GM12874 (cell line): ENCODE results near the gene KCNMB3.

ENCODE experiments used
- CTCF ChIP-seq: IDR thresholded peaks from 2 replicates; pipeline ENCODE4 v1.5.1; 2011; ENCODE audit warnings: low read depth, mild to moderate bottlenecking, control low read depth, low read length, moderate library complexity; ENCODE audit not compliant: insufficient read depth

The KCNMB3 gene

GRCh38 chr3:179194931-179195330 is 56.0 kb downstream of the KCNMB3 start:
- TF ChIP-seq CTCF = no peak
